ENCODE measurements around the gene ZNF682. TPM values are rescaled to one million over a fixed set of nuclear protein-coding genes. Genes with fewer than 3 reads are reported as not detected.
A peak's percentile ranks its signal among the peaks of the same experiment; 100 is the strongest.
"Not testable (repeated sequence)": the region's sequence is repeated elsewhere in the genome, so short reads cannot be mapped to it uniquely, and the experiment has no call there.

Gene ZNF682
- 10 to 100 TPM in 2 of 4 donors, 1 to 10 TPM in 2; 1.5 to 14.1 (median 11.3) TPM for total RNA-seq

GRCh38 chr19:20039203-20039723, at the start of gene ZNF682:
Gene ZNF682, minus strand, starts transcription at chr19:20039505. Its CDS starts 160 bp downstream, at chr19:20039345.
- WGBS, 2 donors: 0% methylated on average over 9 to 25 of the region's 25 CpGs
- peak within 1 kb of the TSS; percentile 55 to 86 (median 72) for H3K27ac ChIP-seq

DNA sequence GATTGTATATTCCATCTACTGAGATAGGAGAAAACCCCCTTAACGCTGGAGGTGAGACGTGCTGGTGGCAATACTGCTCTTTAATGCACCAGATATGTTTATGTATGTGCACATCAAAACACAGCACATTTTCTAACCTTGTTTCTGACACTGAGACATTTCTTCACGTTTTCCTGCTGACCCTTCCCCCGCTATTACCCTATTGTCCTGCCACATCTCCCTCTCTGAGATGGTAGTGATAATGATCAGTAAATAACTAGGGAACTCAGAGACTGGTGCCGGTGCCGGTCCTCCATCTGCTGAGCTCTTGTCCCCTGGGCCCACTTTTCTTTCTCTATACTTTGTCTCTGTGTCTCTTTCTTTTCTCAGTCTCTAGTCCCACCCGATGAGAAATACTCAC, 43.6 kb upstream of the ZNF682 start:
- H3K27ac ChIP-seq; H3K36me3 ChIP-seq; H3K27me3 ChIP-seq; DNase-seq (ENCODE audit: low spot score in 2 of 2); H3K9me3 ChIP-seq; H3K4me3 ChIP-seq: not testable (repeated sequence)
- 47 to 69% methylated on average over 7 of the region's 7 CpGs for WGBS, 2 donors
- peaks cover 0 to 18% (median 2%) of the 10 kb centered on the region in 4 donors for H3K4me1 ChIP-seq

More at GRCh38 chr19:20039203-20039723, at the start of gene ZNF682:
- Histone ChIP-seq H3K4me1 (peaks cover 0 to 16% (median 0%) of the 10 kb centered on the region in 4 donors), H3K36me3 (peaks cover 0 to 15% (median 0%) of the 10 kb centered on the region in 3 donors), H3K4me3 (peak within 1 kb of the TSS; percentile 51 to 82 (median 66)), H3K27me3 (peaks cover 0 to 14% of the 10 kb centered on the region in 2 donors), H3K9me3 (no peaks in the 10 kb centered on the region)
- TF ChIP-seq, protein P1, sequence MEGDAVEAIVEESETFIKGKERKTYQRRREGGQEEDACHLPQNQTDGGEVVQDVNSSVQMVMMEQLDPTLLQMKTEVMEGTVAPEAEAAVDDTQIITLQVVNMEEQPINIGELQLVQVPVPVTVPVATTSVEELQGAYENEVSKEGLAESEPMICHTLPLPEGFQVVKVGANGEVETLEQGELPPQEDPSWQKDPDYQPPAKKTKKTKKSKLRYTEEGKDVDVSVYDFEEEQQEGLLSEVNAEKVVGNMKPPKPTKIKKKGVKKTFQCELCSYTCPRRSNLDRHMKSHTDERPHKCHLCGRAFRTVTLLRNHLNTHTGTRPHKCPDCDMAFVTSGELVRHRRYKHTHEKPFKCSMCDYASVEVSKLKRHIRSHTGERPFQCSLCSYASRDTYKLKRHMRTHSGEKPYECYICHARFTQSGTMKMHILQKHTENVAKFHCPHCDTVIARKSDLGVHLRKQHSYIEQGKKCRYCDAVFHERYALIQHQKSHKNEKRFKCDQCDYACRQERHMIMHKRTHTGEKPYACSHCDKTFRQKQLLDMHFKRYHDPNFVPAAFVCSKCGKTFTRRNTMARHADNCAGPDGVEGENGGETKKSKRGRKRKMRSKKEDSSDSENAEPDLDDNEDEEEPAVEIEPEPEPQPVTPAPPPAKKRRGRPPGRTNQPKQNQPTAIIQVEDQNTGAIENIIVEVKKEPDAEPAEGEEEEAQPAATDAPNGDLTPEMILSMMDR (IDR thresholded peaks at IDR 0.05): no peak
- TF ChIP-seq POLR2A (IDR thresholded peaks at IDR 0.05) (peak in 1 of 2 donors; percentile 40), EP300 (IDR thresholded peaks at IDR 0.05) (peak in 1 of 2 donors; percentile 88)
- peak; percentile 96 to 99 for DNase-seq (ENCODE audit: low spot score in 2 of 2)

GRCh38 chr19:20082232-20082833, 43.0 kb upstream of the ZNF682 start:
- not testable (repeated sequence) for DNase-seq (ENCODE audit: low spot score in 2 of 2); H3K4me3 ChIP-seq; H3K27ac ChIP-seq; H3K9me3 ChIP-seq; H3K27me3 ChIP-seq; H3K36me3 ChIP-seq
- WGBS, 2 donors: 49 to 73% methylated on average over 3 of the region's 3 CpGs
- peaks cover 0 to 23% (median 2%) of the 10 kb centered on the region in 4 donors for H3K4me1 ChIP-seq

GRCh38 chr19:20080656-20081055, 41.4 kb upstream of the ZNF682 start:
- no peak for DNase-seq (ENCODE audit: low spot score in 2 of 2)
- 31 to 40% methylated on average over 3 of the region's 3 CpGs for WGBS, 2 donors
- no peak for TF ChIP-seq EP300 (IDR thresholded peaks at IDR 0.05)
- no peak overlapping the region for H3K4me3 ChIP-seq
- H3K4me1 ChIP-seq: peaks cover 0 to 24% (median 2%) of the 10 kb centered on the region in 4 donors
- no peaks in the 10 kb centered on the region for H3K9me3 ChIP-seq
- no peak overlapping the region for H3K27ac ChIP-seq
- no peaks in the 10 kb centered on the region for H3K36me3 ChIP-seq
- no peaks in the 10 kb centered on the region for H3K27me3 ChIP-seq

DNA sequence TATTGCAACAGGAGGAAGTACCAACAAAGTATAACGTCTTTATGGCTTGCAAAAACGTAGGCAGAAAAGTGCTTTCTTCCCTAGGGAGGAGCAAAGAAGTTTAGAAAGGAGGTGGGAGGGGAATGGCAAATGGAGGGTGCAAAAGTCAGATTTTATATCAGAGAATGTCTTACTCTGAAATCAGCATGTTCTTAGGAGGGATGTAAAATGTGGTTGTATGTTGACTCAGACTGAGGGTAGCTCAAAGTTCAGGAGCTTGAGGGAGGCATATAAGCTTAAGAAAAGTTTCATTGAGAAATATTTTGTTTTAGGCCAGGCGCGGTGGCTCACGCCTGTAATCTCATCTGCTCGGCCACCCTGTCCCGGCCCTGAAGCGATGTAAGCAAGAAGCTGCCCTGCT, 40.2 kb upstream of the ZNF682 start:
- no peak overlapping the region for H3K4me3 ChIP-seq
- no peak overlapping the region for H3K27ac ChIP-seq
- WGBS, 2 donors: 52 to 56% methylated on average over 8 of the region's 8 CpGs
- H3K4me1 ChIP-seq: peaks cover 0 to 24% (median 2%) of the 10 kb centered on the region in 4 donors
- no peaks in the 10 kb centered on the region for H3K9me3 ChIP-seq
- H3K36me3 ChIP-seq: no peaks in the 10 kb centered on the region
- TF ChIP-seq, protein P1 (IDR thresholded peaks at IDR 0.05): no peak
- no peak for TF ChIP-seq POLR2A (IDR thresholded peaks at IDR 0.05)
- TF ChIP-seq EP300 (IDR thresholded peaks at IDR 0.05): no peak
- no peak for DNase-seq (ENCODE audit: low spot score in 2 of 2)
- H3K27me3 ChIP-seq: no peaks in the 10 kb centered on the region

- Histone ChIP-seq H3K27me3 (no peaks in the 10 kb centered on the region), H3K4me3 (peak overlapping the region; percentile 29 to 60 (median 50)), H3K4me1 (peaks cover 0 to 24% (median 2%) of the 10 kb centered on the region in 4 donors), H3K27ac (peak overlapping the region in 1 of 4 donors; percentile 27), H3K9me3 (no peaks in the 10 kb centered on the region), H3K36me3 (no peaks in the 10 kb centered on the region)
- WGBS, 2 donors: 0 to 3% methylated on average over 19 of the region's 19 CpGs
- DNase-seq (ENCODE audit: low spot score in 2 of 2): peak in 1 of 2 donors; percentile 16
- TF ChIP-seq EP300 (IDR thresholded peaks at IDR 0.05) (no peak), POLR2A (IDR thresholded peaks at IDR 0.05) (no peak)
Measured at GRCh38 chr19:20078581-20079031, 39.3 kb upstream of the ZNF682 start.

DNA sequence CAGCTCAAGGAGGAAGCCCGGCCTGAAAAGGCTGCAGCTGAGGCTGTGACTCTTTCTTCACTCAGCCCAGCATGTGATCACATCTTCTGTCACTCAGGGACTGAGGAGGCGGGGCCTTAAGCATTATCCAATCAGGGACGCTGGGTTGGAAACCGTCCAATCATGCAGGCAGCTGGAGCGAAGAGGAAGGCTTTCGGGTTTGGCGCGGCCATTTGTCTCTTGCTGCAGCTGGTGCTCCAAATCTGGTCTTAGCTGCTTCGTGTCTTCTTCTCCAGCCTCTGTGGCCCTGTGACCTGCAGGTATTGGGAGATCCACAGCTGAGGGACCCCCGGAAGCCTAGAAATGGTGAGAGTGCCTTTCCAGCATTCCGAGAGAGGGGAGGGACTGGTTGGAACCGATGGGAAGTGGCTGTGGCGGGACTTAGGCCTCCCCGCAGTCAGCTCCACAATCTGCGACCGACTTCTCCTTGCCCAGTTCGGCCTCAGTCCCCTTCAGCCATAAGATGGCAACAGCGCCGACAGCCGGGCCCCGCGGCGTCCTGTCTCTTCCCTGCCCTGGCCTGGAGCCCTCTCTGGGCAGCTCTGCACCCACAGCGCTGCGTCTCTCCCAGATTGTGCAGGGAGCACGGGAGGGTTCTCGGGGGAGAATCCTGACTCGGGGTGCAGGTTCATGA, 38.6 kb upstream of the ZNF682 start, which contains the start of gene ZNF90:
ZNF90 (plus strand) TSS at position 210 of the 673 bp plus-strand sequence; CDS start at position 343, 133 bp downstream.
- Histone ChIP-seq H3K4me3 (peak within 1 kb of the TSS; percentile 29 to 60 (median 50)), H3K4me1 (peaks cover 0 to 24% (median 2%) of the 10 kb centered on the region in 4 donors), H3K27me3 (no peaks in the 10 kb centered on the region), H3K36me3 (no peaks in the 10 kb centered on the region), H3K9me3 (no peaks in the 10 kb centered on the region), H3K27ac (peak within 1 kb of the TSS in 1 of 4 donors; percentile 27)
- 1% methylated on average over 27 to 28 of the region's 28 CpGs for WGBS, 2 donors
- TF ChIP-seq, protein P1 (IDR thresholded peaks at IDR 0.05): no peak
- TF ChIP-seq EP300 (IDR thresholded peaks at IDR 0.05) (peak in 1 of 2 donors; percentile 42), POLR2A (IDR thresholded peaks at IDR 0.05) (no peak)
- DNase-seq (ENCODE audit: low spot score in 2 of 2): peak; percentile 96 to 99
